Fibroblast of lung (primary cell): ENCODE results near the gene SLC25A25. TPM values are rescaled to one million over a fixed set of nuclear protein-coding genes. Genes with fewer than 3 reads are reported as not detected.
"Not testable (repeated sequence)": the region's sequence is repeated elsewhere in the genome, so short reads cannot be mapped to it uniquely, and the experiment has no call there.

Experiments used
- DNase-seq, 2 donors: peaks; one replicate each; pipeline versions ENCODE4 v3.0.0 to v3.0.0-alpha.2; 2010; ENCODE audit warnings: low read depth in 2 of 2
- H2AFZ ChIP-seq: 2 replicates; pipeline ENCODE4 v1.5.1; 2012; ENCODE audit warnings: low read length, control low read depth, inconsistent platforms
- H3K27ac ChIP-seq: 2 replicates; pipeline ENCODE4 v1.5.1; 2011; ENCODE audit warnings: low read length, control low read depth; ENCODE audit not compliant: insufficient read depth
- H3K27me3 ChIP-seq: 2 replicates; pipeline ENCODE4 v1.5.1; 2011; ENCODE audit warnings: mild to moderate bottlenecking, low read length; ENCODE audit not compliant: control insufficient read depth, insufficient read depth
- H3K36me3 ChIP-seq: 2 replicates; pipeline ENCODE4 v1.5.1; 2011; ENCODE audit warnings: low read length; ENCODE audit not compliant: control insufficient read depth, insufficient read depth
- H3K4me1 ChIP-seq: 2 replicates; pipeline ENCODE4 v1.5.1; 2011; ENCODE audit warnings: low read length; ENCODE audit not compliant: control insufficient read depth, insufficient read depth; ENCODE audit errors: extremely low read depth
- H3K4me2 ChIP-seq: 2 replicates; pipeline ENCODE4 v1.5.1; 2011; ENCODE audit warnings: low read length, control low read depth; ENCODE audit not compliant: insufficient read depth; ENCODE audit errors: extremely low read depth
- H3K4me3 ChIP-seq, 4 experiments: fragments of 200-600 bp in 1 of 4; sonication (generic) in 1 of 4; replicated peaks in 1 of 4; 2 replicates each; pipeline ENCODE4 v1.5.1; 2011 to 2016; ENCODE audit warnings: low read length in 4 of 4, low read depth in 3 of 4, mild to moderate bottlenecking in 3 of 4, control low read depth in 2 of 4, inconsistent platforms in 1 of 4, mixed read lengths in 1 of 4; ENCODE audit not compliant: insufficient read depth in 1 of 4; ENCODE audit errors: control extremely low read depth in 1 of 4
- H3K79me2 ChIP-seq: 2 replicates; pipeline ENCODE4 v1.5.1; 2012; ENCODE audit warnings: mild to moderate bottlenecking, low read length, inconsistent platforms; ENCODE audit not compliant: control insufficient read depth, insufficient read depth
- H3K9ac ChIP-seq: 2 replicates; pipeline ENCODE4 v1.5.1; 2011; ENCODE audit warnings: mild to moderate bottlenecking, low read length, control low read depth; ENCODE audit not compliant: insufficient read depth
- H3K9me3 ChIP-seq: 2 replicates; pipeline ENCODE4 v1.5.1; 2012; ENCODE audit warnings: low read depth, low read length; ENCODE audit not compliant: control insufficient read depth, insufficient read depth
- H4K20me1 ChIP-seq: 2 replicates; pipeline ENCODE4 v1.5.1; 2011; ENCODE audit warnings: low read length; ENCODE audit not compliant: control insufficient read depth, insufficient read depth; ENCODE audit errors: extremely low read depth
- CTCF ChIP-seq, 2 donors: IDR thresholded peaks in 1 of 2; conservative IDR thresholded peaks in 1 of 2; 1 replicate in 1 of 2; 2 replicates in 1 of 2; pipeline ENCODE4 v1.5.1; 2011 to 2012; ENCODE audit warnings: low read length in 2 of 2, control low read depth in 1 of 2, inconsistent platforms in 1 of 2, low read depth in 1 of 2, mild to moderate bottlenecking in 1 of 2
- EZH2 ChIP-seq: IDR thresholded peaks from 2 replicates; pipeline ENCODE4 v1.5.1; 2012; ENCODE audit warnings: low read length, control low read depth, mild to moderate bottlenecking; ENCODE audit errors: missing control alignments
- polyA plus RNA-seq, 2 donors: library from polyadenylated mRNA; depleted of rRNA in 1 of 2; stranded (reverse) in 1 of 2; unstranded in 1 of 2; fragments of >200 nt; gene quantifications; 2 replicates each; pipeline ENCODE4 v1.2.1, GENCODE V29; 2011 to 2012; ENCODE audit warnings: missing spikeins in 1 of 2
- total RNA-seq: library from RNA; depleted of rRNA; stranded (reverse); fragments of >200 nt; gene quantifications from 2 replicates; pipeline ENCODE4 v1.2.1, GENCODE V29; 2014

Gene SLC25A25
- total and polyA plus RNA-seq, 2 donors (not counting 1 experiment from before 2014, with no cell fraction given), result 14.0 to 30.7 TPM

- Histone ChIP-seq H2AFZ (no peak overlapping the region), H3K36me3 (peaks cover 2% of the 10 kb centered on the region), H4K20me1 (no peaks in the 10 kb centered on the region), H3K27ac (peak overlapping the region; percentile 65), H3K4me2 (peak overlapping the region; percentile 87), H3K4me3 (peak overlapping the region; percentile 69 to 92 (median 90)), H3K9ac (peak overlapping the region; percentile 89), H3K27me3 (no peaks in the 10 kb centered on the region), H3K4me1 (peaks cover 23% of the 10 kb centered on the region), H3K79me2 (peaks cover 54% of the 10 kb centered on the region), H3K9me3 (no peaks in the 10 kb centered on the region)
- DNase-seq, result no peak
- TF ChIP-seq EZH2 (no peak), CTCF (conservative IDR thresholded peaks at IDR 0.05 in 1 of 2, IDR thresholded peaks at IDR 0.05 in 1 of 2; ENCODE audit: low read depth in 1 of 2, low read length in 2 of 2) (no peak)
Observed at GRCh38 chr9:128068386-128069205, 564 bp downstream of the SLC25A25 start.

GRCh38 chr9:128070874-128071273 lies 2.8 kb downstream of the SLC25A25 start:
- no peaks in the 10 kb centered on the region for H4K20me1 ChIP-seq
- peak overlapping the region in 1 of 4 experiments; percentile 22 for H3K4me3 ChIP-seq
- H3K9ac ChIP-seq, result no peak overlapping the region
- no peak for DNase-seq
- peaks cover 2% of the 10 kb centered on the region for H3K36me3 ChIP-seq
- peak overlapping the region; percentile 29 for H3K4me2 ChIP-seq
- H3K4me1 ChIP-seq, result peaks cover 24% of the 10 kb centered on the region
- no peak overlapping the region for H2AFZ ChIP-seq
- no peak overlapping the region for H3K27ac ChIP-seq
- H3K9me3 ChIP-seq, result no peaks in the 10 kb centered on the region
- H3K27me3 ChIP-seq, result no peaks in the 10 kb centered on the region
- TF ChIP-seq EZH2 (no peak), CTCF (conservative IDR thresholded peaks at IDR 0.05 in 1 of 2, IDR thresholded peaks at IDR 0.05 in 1 of 2; ENCODE audit: low read depth in 1 of 2, low read length in 2 of 2) (no peak)
- peaks cover 69% of the 10 kb centered on the region for H3K79me2 ChIP-seq

GRCh38 chr9:128071475-128071874 lies 3.4 kb downstream of the SLC25A25 start:
- H3K4me3 ChIP-seq, H2AFZ ChIP-seq, H3K4me2 ChIP-seq, DNase-seq, H3K9me3 ChIP-seq, H3K36me3 ChIP-seq, H3K27me3 ChIP-seq, H4K20me1 ChIP-seq, H3K9ac ChIP-seq: not testable (repeated sequence)
- Histone ChIP-seq H3K79me2 (peaks cover 66% of the 10 kb centered on the region), H3K4me1 (peaks cover 22% of the 10 kb centered on the region), H3K27ac (peak overlapping the region; percentile 74)
